Fibroblast of pulmonary artery (primary cell): ENCODE measurements around the gene ZSCAN18.

ENCODE experiments used
- DNase-seq: peaks from one replicate; pipeline ENCODE4 v3.0.0-alpha.2; 2010; ENCODE audit warnings: low read depth
- H3K4me3 ChIP-seq: replicated peaks from 2 replicates; pipeline ENCODE4 v1.5.1; 2011; ENCODE audit warnings: low read depth, mild to moderate bottlenecking, control low read depth, low read length, moderate library complexity
- CTCF ChIP-seq: IDR thresholded peaks from 2 replicates; pipeline ENCODE4 v1.5.1; 2011; ENCODE audit warnings: mild to moderate bottlenecking, control low read depth, low read length, inconsistent platforms; ENCODE audit errors: missing control alignments

ZSCAN18 gene

DNA sequence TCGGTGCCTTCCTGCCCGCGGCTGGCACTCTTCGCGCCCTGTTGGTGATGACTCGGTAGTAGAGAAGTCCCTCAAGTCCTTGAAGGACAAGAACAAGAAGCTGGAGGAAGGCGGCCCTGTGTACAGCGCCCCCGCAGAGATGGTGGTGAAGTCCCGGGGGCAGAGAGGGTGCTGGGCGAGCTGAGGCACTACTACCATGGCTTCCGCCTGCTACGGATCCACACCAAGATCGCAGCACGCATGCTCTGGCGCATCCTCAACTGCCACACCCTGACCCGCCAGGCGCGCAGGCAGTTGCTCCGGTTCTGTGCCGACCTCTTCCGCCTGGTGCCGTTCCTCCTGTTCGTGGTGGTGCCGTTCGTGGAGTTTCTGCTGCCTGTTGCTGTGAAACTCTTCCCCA, 53.1 kb downstream of the ZSCAN18 start:
- DNase-seq = no peak
- no peak for TF ChIP-seq CTCF
- H3K4me3 ChIP-seq = no peak overlapping the region

DNA sequence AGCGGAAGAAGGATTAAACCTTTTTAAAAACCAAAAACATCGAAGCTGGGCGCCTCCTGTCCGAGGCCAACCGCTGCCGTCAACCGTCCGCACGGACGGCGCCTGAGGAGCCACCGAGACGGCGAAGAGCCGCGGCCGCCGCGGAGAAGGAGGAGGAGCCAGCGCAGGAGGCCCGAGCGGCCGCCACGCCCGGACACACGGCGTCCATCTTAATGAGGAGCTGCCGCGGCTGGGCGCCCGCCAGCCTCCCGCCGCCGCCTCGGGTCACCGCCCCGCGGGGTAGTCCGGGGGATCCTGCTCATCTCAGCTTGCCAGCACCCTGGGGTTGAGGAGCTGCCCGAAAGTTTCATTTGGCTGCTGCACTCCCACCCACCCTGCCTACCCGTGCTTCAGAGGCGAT, 53.6 kb downstream of the ZSCAN18 start:
- no peak for TF ChIP-seq CTCF

GRCh38 chr19:58042495-58043340, 55.3 kb downstream of the ZSCAN18 start:
- no peak for DNase-seq
- H3K4me3 ChIP-seq = no peak overlapping the region
- TF ChIP-seq CTCF = no peak

More for the DNA sequence above, 53.6 kb downstream of the ZSCAN18 start:
- DNase-seq = no peak
- H3K4me3 ChIP-seq = no peak overlapping the region

GRCh38 chr19:58040751-58041525, 57.1 kb downstream of the ZSCAN18 start:
- no peak for DNase-seq
- no peak overlapping the region for H3K4me3 ChIP-seq
- TF ChIP-seq CTCF = no peak

DNA sequence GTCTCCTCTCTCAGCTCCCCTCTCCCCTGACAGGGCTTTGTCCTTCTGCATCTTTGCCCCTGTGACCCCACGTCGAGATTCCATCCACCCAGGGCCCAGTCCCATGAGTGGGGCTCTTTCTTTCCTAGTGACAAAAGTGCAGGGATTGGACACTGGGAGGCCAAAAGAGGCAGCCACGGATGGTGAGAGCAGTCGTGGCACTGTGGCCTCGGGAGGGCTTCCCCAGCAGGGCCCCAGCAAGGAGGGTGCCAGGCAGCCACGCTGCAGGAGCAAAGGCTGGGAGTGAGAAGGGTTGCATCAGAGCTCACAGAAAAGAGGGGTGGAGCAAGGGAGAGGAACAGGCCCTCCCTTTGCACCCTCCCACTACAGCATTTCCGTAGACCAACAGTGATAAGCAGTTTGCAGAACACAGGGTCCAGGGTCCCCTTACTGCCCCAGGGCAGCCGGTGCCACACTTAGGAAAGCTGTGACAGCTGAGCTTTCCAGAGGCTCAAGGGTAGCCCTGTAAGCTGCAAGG, 59.3 kb downstream of the ZSCAN18 start:
- no peak for TF ChIP-seq CTCF
- DNase-seq = no peak

GRCh38 chr19:58037927-58038687, 59.9 kb downstream of the ZSCAN18 start:
- TF ChIP-seq CTCF = no peak
- H3K4me3 ChIP-seq = no peak overlapping the region
- no peak for DNase-seq

More for the DNA sequence above, 59.3 kb downstream of the ZSCAN18 start:
- no peak overlapping the region for H3K4me3 ChIP-seq
